SK-N-SH (cell line): ENCODE measurements around the gene EXOG. TPM values are rescaled to one million over a fixed set of nuclear protein-coding genes. Genes with fewer than 3 reads are reported as not detected.

ENCODE experiments used
- CTCF ChIA-PET: fragments of 300-600, 350-600 bp; formaldehyde crosslinking; extraction: SDS; loops from one replicate; lab custom pipeline; 2021; lab: Yijun Ruan, JAX
- POLR2A ChIA-PET: fragments of 350-600 bp; sonication (Branson Sonifier 250); formaldehyde crosslinking; extraction: SDS; loops from one replicate; lab custom pipeline; 2020; ENCODE audit warnings: antibody characterized with exemption, inconsistent platforms; lab: Yijun Ruan, JAX
- DNase-seq: peaks from one replicate; pipeline ENCODE4 v3.0.0; 2012
- H2AFZ ChIP-seq: fragments of 200-600 bp; sonication (generic); 2 replicates; pipeline ENCODE4 v1.8.1; 2016; ENCODE audit warnings: antibody characterized with exemption, mild to moderate bottlenecking, low read depth
- H3F3A ChIP-seq: fragments of 200-600 bp; sonication (generic); replicated peaks from 2 replicates; pipeline ENCODE3; 2016; ENCODE audit warnings: antibody characterized with exemption, mild to moderate bottlenecking; ENCODE audit not compliant: insufficient read depth
- H3K27ac ChIP-seq, 2 experiments: fragments of 200-500 bp in 1 of 2; fragments of 200-600 bp in 1 of 2; sonication (Bioruptor generic) in 1 of 2; sonication (generic), shearing (Covaris generic) in 1 of 2; 2 replicates each; pipeline versions ENCODE4 v1.5.1 to v1.6.1; 2014 to 2016; ENCODE audit warnings: low read depth in 2 of 2, inconsistent platforms in 1 of 2, low read length in 1 of 2, mild to moderate bottlenecking in 1 of 2, mixed read lengths in 1 of 2
- H3K27me3 ChIP-seq: fragments of 200-600 bp; sonication (generic), shearing (Covaris generic); 2 replicates; pipeline ENCODE4 v1.6.1; 2016; ENCODE audit warnings: mixed run types; ENCODE audit not compliant: insufficient read depth
- H3K36me3 ChIP-seq, 2 experiments: fragments of 200-500 bp in 1 of 2; fragments of 200-600 bp in 1 of 2; sonication (Bioruptor generic) in 1 of 2; sonication (generic) in 1 of 2; replicated peaks in 1 of 2; 2 replicates each; pipeline versions ENCODE3 to v1.5.1; 2014 to 2016; ENCODE audit warnings: low read length in 1 of 2, mild to moderate bottlenecking in 1 of 2; ENCODE audit not compliant: insufficient read depth in 2 of 2, control insufficient read depth in 1 of 2
- H3K4me1 ChIP-seq, 2 experiments: fragments of 200-500 bp in 1 of 2; fragments of 200-600 bp in 1 of 2; sonication (Bioruptor generic) in 1 of 2; sonication (generic), shearing (Covaris generic) in 1 of 2; 2 replicates each; pipeline versions ENCODE4 v1.5.1 to v1.6.1; 2014 to 2016; ENCODE audit warnings: low read depth in 1 of 2, low read length in 1 of 2, mixed run types in 1 of 2; ENCODE audit not compliant: insufficient read depth in 2 of 2, control insufficient read depth in 1 of 2
- H3K4me2 ChIP-seq: fragments of 200-600 bp; sonication (generic), shearing (Covaris generic); 2 replicates; pipeline ENCODE4 v1.6.1; 2017; ENCODE audit warnings: mixed run types
- H3K4me3 ChIP-seq, 2 experiments: fragments of 200-500 bp in 1 of 2; fragments of 200-600 bp in 1 of 2; sonication (Bioruptor generic) in 1 of 2; sonication (generic), shearing (Covaris generic) in 1 of 2; 2 replicates each; pipeline versions ENCODE4 v1.5.1 to v1.8.1; 2014 to 2016; ENCODE audit warnings: low read depth in 2 of 2, inconsistent platforms in 1 of 2, low read length in 1 of 2, mild to moderate bottlenecking in 1 of 2, mixed read lengths in 1 of 2, moderate library complexity in 1 of 2
- H3K79me2 ChIP-seq: fragments of 200-600 bp; sonication (generic); 2 replicates; pipeline ENCODE4 v1.8.1; 2017; ENCODE audit warnings: mild to moderate bottlenecking; ENCODE audit not compliant: insufficient read depth
- H3K9ac ChIP-seq: fragments of 200-600 bp; sonication (generic); 2 replicates; pipeline ENCODE4 v1.6.1; 2017; ENCODE audit warnings: mixed run types
- H3K9me2 ChIP-seq: fragments of 200-600 bp; sonication (generic); 2 replicates; pipeline ENCODE4 v1.6.1; 2017; ENCODE audit warnings: mixed run types
- H3K9me3 ChIP-seq: fragments of 200-600 bp; sonication (generic); 2 replicates; pipeline ENCODE4 v1.6.1; 2017; ENCODE audit warnings: mixed run types, mild to moderate bottlenecking, moderate library complexity
- H4K20me1 ChIP-seq: fragments of 200-600 bp; sonication (generic); 2 replicates; pipeline ENCODE4 v1.6.1; 2017; ENCODE audit warnings: mild to moderate bottlenecking, mixed run types; ENCODE audit not compliant: insufficient read depth
- ELF1 ChIP-seq: IDR thresholded peaks from 2 replicates; pipeline ENCODE4 v1.4.0; 2012
- EZH2phosphoT487 ChIP-seq: fragments of 200-600 bp; sonication (generic); IDR thresholded peaks from 2 replicates; pipeline ENCODE4 v1.6.1; 2017; ENCODE audit warnings: low read depth, mixed run types, mild to moderate bottlenecking, antibody characterized with exemption, moderate library complexity, borderline replicate concordance
- FOXJ3 ChIP-seq: sonication (generic); formaldehyde crosslinking; IDR thresholded peaks from 2 replicates; pipeline ENCODE4 v1.5.1; 2020; ENCODE audit warnings: mild to moderate bottlenecking, missing genetic modification reagents
- GABPA ChIP-seq: IDR thresholded peaks from 2 replicates; pipeline ENCODE4 v1.4.0; 2012; ENCODE audit warnings: low read depth, mild to moderate bottlenecking
- JUND ChIP-seq: IDR thresholded peaks from 2 replicates; pipeline ENCODE4 v1.4.0; 2012
- MEF2A ChIP-seq: IDR thresholded peaks from 2 replicates; pipeline ENCODE4 v1.4.0; 2012; ENCODE audit warnings: low read depth, borderline replicate concordance
- POLR2AphosphoS5 ChIP-seq: IDR thresholded peaks from 2 replicates; pipeline ENCODE4 v1.6.1; 2012; ENCODE audit warnings: low read depth, low read length
- RAD21 ChIP-seq: IDR thresholded peaks from 2 replicates; pipeline ENCODE4 v1.6.1; 2012; ENCODE audit warnings: mild to moderate bottlenecking, low read length
- RFX5 ChIP-seq: IDR thresholded peaks from 2 replicates; pipeline ENCODE4 v1.6.1; 2012; ENCODE audit warnings: mild to moderate bottlenecking, improper control_type of control experiment, low read length
- RXRA ChIP-seq: IDR thresholded peaks from 2 replicates; pipeline ENCODE4 v1.4.0; 2012; ENCODE audit warnings: low read depth, mild to moderate bottlenecking, borderline replicate concordance
- SIN3A ChIP-seq: IDR thresholded peaks from 2 replicates; pipeline ENCODE4 v1.6.1; 2012; ENCODE audit warnings: low read depth, mild to moderate bottlenecking, low read length, moderate library complexity, borderline replicate concordance
- TAF1 ChIP-seq: IDR thresholded peaks from 2 replicates; pipeline ENCODE4 v1.6.1; 2012; ENCODE audit warnings: low read depth, mild to moderate bottlenecking, low read length, moderate library complexity, borderline replicate concordance
- TCF12 ChIP-seq: IDR thresholded peaks from 2 replicates; pipeline ENCODE4 v1.4.0; 2012
- YY1 ChIP-seq: IDR thresholded peaks from 2 replicates; pipeline ENCODE4 v1.4.0; 2012; ENCODE audit warnings: low read depth, mild to moderate bottlenecking
- WGBS: methylation state at CpG from one replicate; pipeline ENCODE4 v1.1.6; 2017; ENCODE audit warnings: low lambda C conversion rate; 5-methylcytosine and 5-hydroxymethylcytosine counted together
- polyA plus RNA-seq, 3 experiments: library from polyadenylated mRNA; depleted of rRNA; stranded (reverse); fragments of >200 nt; gene quantifications; 2 replicates each; pipeline ENCODE4 v1.2.3, GENCODE V29; 2012
- TF ChIP-seq, protein P1 (sequence below): fragments of 150-350 bp; IDR thresholded peaks from 2 replicates; pipeline ENCODE4 v1.6.1; 2017; ENCODE audit warnings: antibody characterized with exemption, low read length, low read depth, borderline replicate concordance
- TF ChIP-seq, protein P2 (sequence below): IDR thresholded peaks from 2 replicates; pipeline ENCODE4; 2012
- TF ChIP-seq, protein P3 (sequence below): fragments of 200-600 bp; sonication (generic); IDR thresholded peaks from 2 replicates; pipeline ENCODE4 v1.6.1; 2017; ENCODE audit warnings: antibody characterized with exemption, mild to moderate bottlenecking, moderate library complexity
- TF ChIP-seq, protein P4 (sequence below): IDR thresholded peaks from 2 replicates; pipeline ENCODE4 v1.6.1; 2012; ENCODE audit warnings: mild to moderate bottlenecking, low read depth, low read length, moderate library complexity

Gene EXOG
- polyA plus RNA-seq, 1 of the 3 experiments (the other 2 are of a cell fraction), result 6.2 TPM

DNA sequence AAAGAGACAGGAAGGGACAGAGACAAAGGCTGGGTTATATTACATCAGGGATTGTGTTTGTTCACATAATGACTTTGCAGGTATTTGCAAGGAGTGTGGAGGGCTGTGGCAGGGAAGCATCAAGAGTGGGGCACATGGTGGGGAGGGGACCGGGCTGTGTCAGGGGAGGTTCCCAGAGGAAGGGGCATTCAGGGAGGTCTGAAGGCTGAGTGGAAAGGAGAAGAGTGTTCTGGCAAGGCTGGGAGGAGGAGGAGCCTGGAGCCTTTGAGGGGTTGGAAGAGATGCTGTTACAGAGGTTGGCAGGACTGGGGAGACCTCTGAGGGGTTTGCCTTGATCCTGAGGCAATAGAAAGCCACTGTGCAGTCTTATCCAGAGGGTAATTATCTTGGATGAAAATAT is 49.4 kb downstream of the EXOG start:
- no peaks in the 10 kb centered on the region for H3K9me3 ChIP-seq
- H3K9ac ChIP-seq, result no peak overlapping the region
- no peak overlapping the region for H3K4me2 ChIP-seq
- H3K79me2 ChIP-seq, result no peaks in the 10 kb centered on the region
- no peak for DNase-seq
- H4K20me1 ChIP-seq, result no peaks in the 10 kb centered on the region
- CTCF ChIA-PET, result interaction anchor here (0.9 to 2.3 kb wide), 2 partner anchors 16 to 485 kb away, joined by 3 to 6 read pairs; no protein-coding TSS in a partner anchor
- no peaks in the 10 kb centered on the region for H3K9me2 ChIP-seq
- H3K27me3 ChIP-seq, result no peaks in the 10 kb centered on the region
- peaks cover 0 to 22% of the 10 kb centered on the region in 2 experiments; a peak in 1 of 4 replicates for H3K4me1 ChIP-seq
- no peaks in the 10 kb centered on the region for H3K36me3 ChIP-seq
- no peak overlapping the region for H3K27ac ChIP-seq
- TF ChIP-seq SIN3A (no peak), RXRA (no peak), EZH2phosphoT487 (no peak), JUND (no peak), POLR2AphosphoS5 (no peak), FOXJ3 (CRISPR knock-in tag) (no peak), MEF2A (no peak), RFX5 (no peak), GABPA (no peak), TAF1 (no peak), ELF1 (no peak), RAD21 (no peak)
- TF ChIP-seq, protein P1, sequence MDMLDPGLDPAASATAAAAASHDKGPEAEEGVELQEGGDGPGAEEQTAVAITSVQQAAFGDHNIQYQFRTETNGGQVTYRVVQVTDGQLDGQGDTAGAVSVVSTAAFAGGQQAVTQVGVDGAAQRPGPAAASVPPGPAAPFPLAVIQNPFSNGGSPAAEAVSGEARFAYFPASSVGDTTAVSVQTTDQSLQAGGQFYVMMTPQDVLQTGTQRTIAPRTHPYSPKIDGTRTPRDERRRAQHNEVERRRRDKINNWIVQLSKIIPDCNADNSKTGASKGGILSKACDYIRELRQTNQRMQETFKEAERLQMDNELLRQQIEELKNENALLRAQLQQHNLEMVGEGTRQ, result no peak
- TF ChIP-seq, protein P2, sequence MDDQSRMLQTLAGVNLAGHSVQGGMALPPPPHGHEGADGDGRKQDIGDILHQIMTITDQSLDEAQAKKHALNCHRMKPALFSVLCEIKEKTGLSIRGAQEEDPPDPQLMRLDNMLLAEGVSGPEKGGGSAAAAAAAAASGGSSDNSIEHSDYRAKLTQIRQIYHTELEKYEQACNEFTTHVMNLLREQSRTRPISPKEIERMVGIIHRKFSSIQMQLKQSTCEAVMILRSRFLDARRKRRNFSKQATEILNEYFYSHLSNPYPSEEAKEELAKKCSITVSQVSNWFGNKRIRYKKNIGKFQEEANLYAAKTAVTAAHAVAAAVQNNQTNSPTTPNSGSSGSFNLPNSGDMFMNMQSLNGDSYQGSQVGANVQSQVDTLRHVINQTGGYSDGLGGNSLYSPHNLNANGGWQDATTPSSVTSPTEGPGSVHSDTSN, result no peak
- TF ChIP-seq, protein P3, sequence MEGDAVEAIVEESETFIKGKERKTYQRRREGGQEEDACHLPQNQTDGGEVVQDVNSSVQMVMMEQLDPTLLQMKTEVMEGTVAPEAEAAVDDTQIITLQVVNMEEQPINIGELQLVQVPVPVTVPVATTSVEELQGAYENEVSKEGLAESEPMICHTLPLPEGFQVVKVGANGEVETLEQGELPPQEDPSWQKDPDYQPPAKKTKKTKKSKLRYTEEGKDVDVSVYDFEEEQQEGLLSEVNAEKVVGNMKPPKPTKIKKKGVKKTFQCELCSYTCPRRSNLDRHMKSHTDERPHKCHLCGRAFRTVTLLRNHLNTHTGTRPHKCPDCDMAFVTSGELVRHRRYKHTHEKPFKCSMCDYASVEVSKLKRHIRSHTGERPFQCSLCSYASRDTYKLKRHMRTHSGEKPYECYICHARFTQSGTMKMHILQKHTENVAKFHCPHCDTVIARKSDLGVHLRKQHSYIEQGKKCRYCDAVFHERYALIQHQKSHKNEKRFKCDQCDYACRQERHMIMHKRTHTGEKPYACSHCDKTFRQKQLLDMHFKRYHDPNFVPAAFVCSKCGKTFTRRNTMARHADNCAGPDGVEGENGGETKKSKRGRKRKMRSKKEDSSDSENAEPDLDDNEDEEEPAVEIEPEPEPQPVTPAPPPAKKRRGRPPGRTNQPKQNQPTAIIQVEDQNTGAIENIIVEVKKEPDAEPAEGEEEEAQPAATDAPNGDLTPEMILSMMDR, result no peak
- TF ChIP-seq, all 33 proteins: peak for 0
- no peak overlapping the region for H2AFZ ChIP-seq
- no peaks in the 10 kb centered on the region for H3F3A ChIP-seq
- POLR2A ChIA-PET, result no interaction called here
- no peak overlapping the region for H3K4me3 ChIP-seq
- WGBS, result 93% methylated on average over 1 of the region's 1 CpG

DNA sequence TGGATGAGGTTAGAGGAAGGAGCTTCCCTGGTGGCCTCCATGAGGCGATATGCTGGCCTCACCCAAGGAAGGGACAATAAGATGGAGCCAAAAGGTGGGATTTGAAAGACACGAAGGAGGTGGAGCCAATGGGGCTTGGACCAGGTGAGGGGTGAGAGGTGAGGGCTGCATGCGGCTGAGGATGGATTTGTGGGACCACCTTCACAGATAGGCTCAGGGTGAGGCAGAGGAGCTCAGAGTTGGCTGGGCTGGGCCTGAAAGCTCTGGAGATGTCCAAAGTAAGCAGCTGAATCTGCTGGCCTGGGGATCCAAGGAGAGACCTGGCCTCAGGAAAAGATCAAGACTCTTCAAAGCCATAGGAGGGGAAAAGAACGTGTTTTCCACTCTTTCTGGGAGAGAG is 49.8 kb downstream of the EXOG start:
- DNase-seq, result no peak
- Histone ChIP-seq H3K36me3 (no peaks in the 10 kb centered on the region), H4K20me1 (no peaks in the 10 kb centered on the region), H3K79me2 (no peaks in the 10 kb centered on the region)
- TF ChIP-seq, protein P4, sequence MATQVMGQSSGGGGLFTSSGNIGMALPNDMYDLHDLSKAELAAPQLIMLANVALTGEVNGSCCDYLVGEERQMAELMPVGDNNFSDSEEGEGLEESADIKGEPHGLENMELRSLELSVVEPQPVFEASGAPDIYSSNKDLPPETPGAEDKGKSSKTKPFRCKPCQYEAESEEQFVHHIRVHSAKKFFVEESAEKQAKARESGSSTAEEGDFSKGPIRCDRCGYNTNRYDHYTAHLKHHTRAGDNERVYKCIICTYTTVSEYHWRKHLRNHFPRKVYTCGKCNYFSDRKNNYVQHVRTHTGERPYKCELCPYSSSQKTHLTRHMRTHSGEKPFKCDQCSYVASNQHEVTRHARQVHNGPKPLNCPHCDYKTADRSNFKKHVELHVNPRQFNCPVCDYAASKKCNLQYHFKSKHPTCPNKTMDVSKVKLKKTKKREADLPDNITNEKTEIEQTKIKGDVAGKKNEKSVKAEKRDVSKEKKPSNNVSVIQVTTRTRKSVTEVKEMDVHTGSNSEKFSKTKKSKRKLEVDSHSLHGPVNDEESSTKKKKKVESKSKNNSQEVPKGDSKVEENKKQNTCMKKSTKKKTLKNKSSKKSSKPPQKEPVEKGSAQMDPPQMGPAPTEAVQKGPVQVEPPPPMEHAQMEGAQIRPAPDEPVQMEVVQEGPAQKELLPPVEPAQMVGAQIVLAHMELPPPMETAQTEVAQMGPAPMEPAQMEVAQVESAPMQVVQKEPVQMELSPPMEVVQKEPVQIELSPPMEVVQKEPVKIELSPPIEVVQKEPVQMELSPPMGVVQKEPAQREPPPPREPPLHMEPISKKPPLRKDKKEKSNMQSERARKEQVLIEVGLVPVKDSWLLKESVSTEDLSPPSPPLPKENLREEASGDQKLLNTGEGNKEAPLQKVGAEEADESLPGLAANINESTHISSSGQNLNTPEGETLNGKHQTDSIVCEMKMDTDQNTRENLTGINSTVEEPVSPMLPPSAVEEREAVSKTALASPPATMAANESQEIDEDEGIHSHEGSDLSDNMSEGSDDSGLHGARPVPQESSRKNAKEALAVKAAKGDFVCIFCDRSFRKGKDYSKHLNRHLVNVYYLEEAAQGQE, result no peak
- TF ChIP-seq GABPA, result no peak
- TF ChIP-seq YY1, result no peak
- no peak for TF ChIP-seq TCF12
- TF ChIP-seq, protein P1, result no peak
- no peak for TF ChIP-seq JUND
- no peak for TF ChIP-seq ELF1
- TF ChIP-seq, all 33 proteins: peak for 0
- H2AFZ ChIP-seq, result no peak overlapping the region
- 60% methylated on average over 4 of the region's 4 CpGs for WGBS
- H3K9me2 ChIP-seq, result no peaks in the 10 kb centered on the region
- ChIA-PET CTCF (interaction anchor here (0.9 to 2.3 kb wide), 2 partner anchors 16 to 484 kb away, joined by 3 to 6 read pairs; no protein-coding TSS in a partner anchor), POLR2A (no interaction called here)
- H3K4me2 ChIP-seq, result no peak overlapping the region
- H3F3A ChIP-seq, result no peaks in the 10 kb centered on the region
- no peak overlapping the region for H3K27ac ChIP-seq
- peaks cover 0 to 22% of the 10 kb centered on the region in 2 experiments; a peak in 1 of 4 replicates for H3K4me1 ChIP-seq
- no peak overlapping the region for H3K4me3 ChIP-seq
- no peaks in the 10 kb centered on the region for H3K9me3 ChIP-seq
- no peak overlapping the region for H3K9ac ChIP-seq
- H3K27me3 ChIP-seq, result no peaks in the 10 kb centered on the region
